GM23338 (cell line): ENCODE results near the gene PKD2.

Experiments
- EZH2 ChIP-seq: fragments of 200-600 bp; sonication (generic); IDR thresholded peaks from one replicate; pipeline ENCODE4 v1.8.0; 2017; ENCODE audit warnings: antibody characterized with exemption, mild to moderate bottlenecking, low read depth; ENCODE audit not compliant: unreplicated experiment
- EZH2phosphoT487 ChIP-seq: fragments of 200-600 bp; sonication (generic); IDR thresholded peaks from one replicate; pipeline ENCODE4 v1.8.1; 2018; ENCODE audit warnings: antibody characterized with exemption; ENCODE audit not compliant: unreplicated experiment
- POLR2AphosphoS5 ChIP-seq: IDR thresholded peaks from 2 replicates; pipeline ENCODE4 v1.6.1; 2016; ENCODE audit warnings: antibody characterized with exemption, low read depth
- TF ChIP-seq, protein P1 (sequence below), 2 experiments: fragments of 200-600 bp in 1 of 2; sonication (generic) in 1 of 2; conservative IDR thresholded peaks; 2 replicates each; pipeline versions ENCODE4 v1.5.1 to v1.6.1; 2016 to 2017; ENCODE audit warnings: antibody characterized with exemption in 2 of 2, low read depth in 2 of 2, mild to moderate bottlenecking in 2 of 2, moderate library complexity in 1 of 2

DNA sequence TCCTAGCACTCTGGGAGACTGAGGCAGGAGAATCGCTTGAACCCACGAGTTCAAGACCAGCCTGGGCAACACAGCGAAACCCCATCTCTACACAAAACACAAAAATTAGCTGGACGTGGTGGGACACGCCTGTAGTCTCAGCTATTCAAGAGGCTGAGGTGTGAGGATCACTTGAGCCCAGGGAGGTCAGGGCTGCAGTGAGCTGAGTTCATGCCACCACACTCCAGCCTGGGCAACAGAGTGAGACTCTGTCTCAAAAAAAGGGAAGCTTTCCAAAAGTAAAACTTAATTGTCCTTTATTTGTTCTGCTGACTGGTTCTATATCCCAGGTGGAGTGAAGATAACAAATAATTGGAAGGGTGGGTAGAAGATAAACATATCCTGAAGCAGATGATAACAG, 105.4 kb downstream of the PKD2 start:
- TF ChIP-seq, protein P1, sequence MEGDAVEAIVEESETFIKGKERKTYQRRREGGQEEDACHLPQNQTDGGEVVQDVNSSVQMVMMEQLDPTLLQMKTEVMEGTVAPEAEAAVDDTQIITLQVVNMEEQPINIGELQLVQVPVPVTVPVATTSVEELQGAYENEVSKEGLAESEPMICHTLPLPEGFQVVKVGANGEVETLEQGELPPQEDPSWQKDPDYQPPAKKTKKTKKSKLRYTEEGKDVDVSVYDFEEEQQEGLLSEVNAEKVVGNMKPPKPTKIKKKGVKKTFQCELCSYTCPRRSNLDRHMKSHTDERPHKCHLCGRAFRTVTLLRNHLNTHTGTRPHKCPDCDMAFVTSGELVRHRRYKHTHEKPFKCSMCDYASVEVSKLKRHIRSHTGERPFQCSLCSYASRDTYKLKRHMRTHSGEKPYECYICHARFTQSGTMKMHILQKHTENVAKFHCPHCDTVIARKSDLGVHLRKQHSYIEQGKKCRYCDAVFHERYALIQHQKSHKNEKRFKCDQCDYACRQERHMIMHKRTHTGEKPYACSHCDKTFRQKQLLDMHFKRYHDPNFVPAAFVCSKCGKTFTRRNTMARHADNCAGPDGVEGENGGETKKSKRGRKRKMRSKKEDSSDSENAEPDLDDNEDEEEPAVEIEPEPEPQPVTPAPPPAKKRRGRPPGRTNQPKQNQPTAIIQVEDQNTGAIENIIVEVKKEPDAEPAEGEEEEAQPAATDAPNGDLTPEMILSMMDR (conservative IDR thresholded peaks at IDR 0.05; ENCODE audit: low read depth in 2 of 2): no peak
- TF ChIP-seq EZH2phosphoT487: no peak
- TF ChIP-seq EZH2: no peak
- no peak for TF ChIP-seq POLR2AphosphoS5
